Fibroblast of peridontal ligament (primary cell): Measurements from ENCODE around the gene SEPTIN3.
A peak's percentile ranks its signal among the peaks of the same experiment; 100 is the strongest.

Experiments used
- DNase-seq: peaks from one replicate; pipeline ENCODE4 v3.0.0-alpha.2; 2010; ENCODE audit errors: extremely low read depth

SEPTIN3 gene

DNA sequence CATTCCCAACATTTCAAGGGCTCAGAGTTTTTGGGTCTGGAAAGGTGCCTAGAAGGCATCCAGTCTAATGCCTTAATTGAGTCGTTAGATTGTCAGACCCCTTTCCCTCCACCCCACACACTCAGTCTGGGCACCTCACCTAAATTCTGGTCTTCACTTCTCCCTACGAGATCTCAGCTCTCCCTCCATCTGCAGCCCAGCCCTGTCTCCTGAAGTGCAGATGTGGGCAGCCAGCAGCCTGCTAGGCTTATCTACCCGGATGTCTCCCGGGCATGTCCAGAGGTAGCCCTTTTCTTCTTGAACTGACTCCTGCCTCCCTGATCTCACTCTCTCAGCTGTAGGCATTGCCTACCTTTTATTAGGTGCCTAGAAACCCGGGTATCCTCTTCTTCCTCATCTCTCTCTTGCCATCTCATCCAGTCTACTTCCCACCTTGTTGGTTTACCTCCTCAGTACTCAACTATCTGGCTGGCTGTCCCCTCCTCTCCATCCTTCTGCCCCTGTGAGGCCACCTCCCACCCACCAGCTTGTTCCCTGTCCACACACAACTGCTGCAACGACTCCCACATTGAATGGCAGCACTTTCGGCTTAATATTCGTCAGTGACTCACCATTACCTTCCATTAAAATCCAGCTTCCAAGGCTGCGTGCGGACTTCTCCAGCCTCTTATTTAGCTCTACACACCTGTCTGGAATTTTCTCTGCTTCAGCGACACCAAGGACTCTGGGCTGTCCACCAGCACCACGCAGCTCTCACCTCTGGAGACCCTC lies 6.2 kb downstream of the SEPTIN3 start:
- DNase-seq: no peak

DNA sequence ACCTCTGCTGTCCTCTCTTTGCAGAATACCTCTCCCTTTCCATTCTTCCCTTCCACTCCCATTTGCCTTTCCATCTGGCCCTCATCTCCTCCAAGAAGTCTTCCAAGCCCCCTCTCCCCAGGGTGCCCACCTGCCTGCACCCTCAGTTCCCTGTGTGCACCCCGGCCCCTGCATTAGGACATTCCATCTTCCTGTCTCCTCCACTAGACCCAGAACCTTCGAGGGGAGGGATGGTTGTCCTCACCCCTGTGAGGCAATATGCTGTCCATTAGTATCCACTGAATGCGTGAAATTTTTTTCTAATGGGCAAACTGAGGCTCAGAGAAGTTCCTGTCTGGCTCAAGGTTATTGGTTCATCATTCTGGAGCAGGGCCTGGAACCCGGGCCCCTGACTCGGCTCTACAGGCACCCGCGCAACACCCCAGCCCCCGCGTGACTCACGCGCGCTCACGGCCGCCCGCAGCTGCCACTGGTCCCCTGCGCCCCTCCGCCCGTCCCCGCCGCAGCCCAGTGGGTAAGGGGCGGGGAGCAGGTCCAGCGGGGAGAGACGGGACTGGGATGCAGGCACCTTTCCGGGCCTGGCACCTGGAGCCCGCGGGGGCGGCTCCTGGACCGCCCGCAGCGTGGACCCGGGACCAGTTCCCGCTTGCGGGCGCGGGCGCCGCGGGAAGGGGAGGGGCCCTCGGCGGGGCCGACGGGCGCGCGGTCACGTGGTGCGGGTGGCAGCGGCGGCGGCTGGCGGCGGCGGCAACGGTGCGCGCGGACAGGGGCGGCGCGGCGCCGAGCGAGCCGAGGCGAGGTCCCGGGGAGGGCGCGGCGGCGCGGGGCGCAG lies 7.0 kb downstream of the SEPTIN3 start:
- DNase-seq: no peak

DNA sequence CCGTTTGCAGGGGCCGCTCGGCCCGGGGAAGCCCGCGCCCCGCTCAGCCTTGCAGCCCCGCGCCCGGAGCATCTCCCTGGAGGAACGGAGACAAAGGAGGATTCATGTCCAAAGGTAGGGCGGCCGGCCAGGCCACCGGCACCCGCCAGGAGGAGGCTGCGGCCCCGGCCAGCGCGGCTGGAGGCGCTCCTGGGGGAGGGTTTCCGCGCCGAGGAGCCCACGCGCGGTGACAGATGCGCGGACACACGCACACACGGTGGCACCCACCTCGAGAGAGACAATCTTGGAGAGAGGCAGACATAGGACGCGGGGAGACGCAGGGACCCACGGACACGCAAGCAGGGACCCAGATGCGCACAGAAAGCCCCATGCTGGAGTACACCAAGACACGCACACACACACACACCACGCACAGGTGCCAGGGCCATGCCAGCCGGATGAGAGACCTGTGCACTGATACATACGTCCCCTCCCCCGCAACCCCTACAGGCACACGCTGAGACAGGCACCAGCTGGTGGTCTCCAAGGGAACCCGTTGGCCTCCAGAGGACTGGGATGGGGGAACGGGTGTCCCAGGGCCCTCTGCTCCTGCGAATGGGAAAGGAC lies 7.8 kb downstream of the SEPTIN3 start:
- DNase-seq: no peak

DNA sequence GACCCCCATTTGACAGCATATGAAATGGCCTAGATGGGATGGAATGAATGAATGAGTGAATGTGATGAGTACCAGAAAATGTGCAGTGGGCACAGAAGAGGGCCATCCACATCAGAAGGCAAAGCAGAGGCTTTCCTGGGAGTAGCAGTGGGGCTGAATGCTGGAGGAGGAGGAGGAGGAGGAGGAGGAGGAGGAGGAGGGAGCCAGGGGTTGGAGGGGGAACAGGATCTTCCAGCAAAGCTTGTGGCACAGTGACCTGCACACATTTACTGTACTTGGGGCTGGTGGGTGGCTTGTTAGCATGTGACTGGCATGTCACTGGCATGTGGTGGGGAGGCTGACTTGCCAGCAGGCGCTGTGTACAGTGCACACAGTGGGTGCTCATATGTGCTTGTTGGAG lies 9.5 kb downstream of the SEPTIN3 start:
- DNase-seq: no peak

DNA sequence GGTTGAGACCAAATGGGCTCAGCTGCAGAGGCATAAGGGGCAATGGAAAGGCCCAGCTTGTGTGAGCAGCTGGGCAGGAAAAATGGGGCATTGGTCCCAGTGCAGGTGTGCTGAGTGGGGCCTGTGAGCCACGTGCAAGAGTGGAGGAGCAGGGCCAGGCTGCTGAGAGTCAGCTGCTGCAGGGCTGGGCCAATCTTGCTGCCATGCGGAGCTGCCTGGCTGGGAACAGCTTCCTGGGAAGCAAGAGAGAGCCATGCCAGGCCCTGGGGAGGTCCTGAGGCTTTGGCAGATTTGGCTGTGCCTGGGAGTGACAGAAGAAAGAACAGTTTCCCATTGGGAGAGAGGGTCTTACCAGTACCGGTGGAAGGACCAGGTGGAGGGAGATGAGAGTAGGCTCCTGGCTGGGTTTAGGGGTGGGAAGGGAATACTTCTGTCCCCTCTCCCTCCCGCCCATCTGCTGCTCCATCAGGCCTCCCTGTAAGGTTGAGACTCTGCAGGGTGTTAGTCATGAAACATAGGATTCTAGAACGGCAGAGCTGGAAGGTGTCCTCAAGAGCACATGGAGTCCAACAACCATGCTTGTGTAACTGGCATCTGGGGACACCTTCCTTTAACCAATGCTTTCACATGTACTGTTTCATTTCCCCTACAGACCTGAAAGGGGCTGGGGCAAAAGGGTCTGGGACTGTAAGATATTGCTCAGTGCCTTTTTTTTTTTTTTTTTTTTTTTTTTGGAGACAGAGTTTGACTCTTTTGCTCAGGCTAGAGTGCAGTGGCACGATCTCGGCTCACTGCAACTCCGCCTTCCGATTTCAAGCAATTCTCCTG lies 10.4 kb downstream of the SEPTIN3 start:
- no peak for DNase-seq

DNA sequence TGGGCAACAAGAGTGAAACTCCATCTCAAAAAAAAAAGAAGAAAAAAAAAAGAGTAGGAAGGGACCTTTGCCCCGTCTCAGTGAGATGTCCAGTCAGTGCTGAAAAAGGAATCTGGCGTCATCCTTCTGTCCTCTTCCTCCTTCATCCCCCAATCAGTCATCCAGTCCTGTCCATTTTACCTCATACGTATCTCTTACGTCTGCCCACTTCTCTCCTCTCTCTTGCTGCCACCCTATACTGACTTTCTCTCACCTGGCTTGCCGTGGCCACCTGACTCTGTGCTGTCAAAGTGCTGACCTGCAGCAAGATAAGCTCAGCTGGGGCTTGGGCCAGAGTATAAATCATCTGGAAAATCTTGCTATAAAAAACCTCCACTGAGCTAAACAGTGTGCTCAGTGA lies 13.6 kb downstream of the SEPTIN3 start:
- DNase-seq: no peak

DNA sequence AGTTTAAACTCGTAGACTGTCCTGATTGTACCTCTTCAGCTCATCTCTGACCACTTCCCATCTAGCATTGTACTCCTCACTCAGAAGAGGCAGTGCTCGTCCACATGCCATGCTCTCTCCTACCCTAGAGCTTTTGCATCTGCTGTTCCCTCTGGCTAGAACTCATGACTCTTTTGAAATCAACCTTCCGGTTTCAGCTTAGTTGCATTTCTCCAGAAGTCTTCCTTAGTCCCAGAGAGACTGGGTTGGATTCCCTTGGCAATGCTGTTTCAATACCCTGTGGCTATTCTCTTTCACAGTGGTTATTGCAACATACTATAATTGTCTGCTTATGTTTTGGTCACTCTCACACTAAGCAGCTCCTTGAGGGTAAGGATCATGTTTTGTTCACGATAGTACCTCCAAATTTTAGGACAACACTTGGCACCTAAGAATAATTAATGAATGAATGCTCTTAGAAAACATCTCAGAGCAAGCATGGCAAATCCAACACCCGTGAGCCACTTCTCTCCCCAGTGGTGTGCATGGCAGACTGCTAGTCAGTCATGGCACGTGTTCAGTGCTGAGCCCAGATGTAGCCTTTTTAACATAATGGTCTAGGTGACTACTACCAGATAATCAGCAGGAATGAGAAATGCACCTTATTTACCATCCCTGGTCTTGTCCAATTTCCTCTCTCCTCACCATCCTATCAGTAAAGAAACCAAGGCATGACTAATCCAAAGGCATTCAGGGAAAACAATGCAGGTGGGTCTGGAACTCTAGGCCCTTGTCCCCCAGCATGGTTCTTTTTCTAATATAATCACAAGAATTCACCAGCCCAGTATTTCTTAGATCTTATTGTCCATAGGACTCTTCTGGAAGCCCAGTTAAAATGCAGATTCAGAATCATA lies 14.5 kb downstream of the SEPTIN3 start:
- peak; percentile 78 for DNase-seq

DNA sequence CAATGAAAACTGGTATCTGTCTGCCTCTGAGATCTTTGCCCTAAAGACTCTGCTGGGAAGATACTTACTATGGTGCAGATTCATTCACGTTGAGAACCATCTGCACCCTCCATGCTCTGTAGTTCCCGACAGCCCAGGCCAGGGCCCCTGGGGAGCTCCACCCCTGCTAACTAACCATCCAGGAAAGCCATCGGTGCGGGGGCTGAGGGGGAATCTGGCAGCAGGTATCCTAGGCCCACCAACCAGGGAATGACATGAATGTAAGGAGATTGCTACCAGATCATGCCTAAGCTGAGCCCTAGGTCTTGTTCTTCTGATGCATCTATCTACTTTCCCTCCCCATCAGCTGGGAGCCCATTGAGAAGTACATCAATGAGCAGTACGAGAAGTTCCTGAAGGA lies 18.0 kb downstream of the SEPTIN3 start:
- DNase-seq: no peak

DNA sequence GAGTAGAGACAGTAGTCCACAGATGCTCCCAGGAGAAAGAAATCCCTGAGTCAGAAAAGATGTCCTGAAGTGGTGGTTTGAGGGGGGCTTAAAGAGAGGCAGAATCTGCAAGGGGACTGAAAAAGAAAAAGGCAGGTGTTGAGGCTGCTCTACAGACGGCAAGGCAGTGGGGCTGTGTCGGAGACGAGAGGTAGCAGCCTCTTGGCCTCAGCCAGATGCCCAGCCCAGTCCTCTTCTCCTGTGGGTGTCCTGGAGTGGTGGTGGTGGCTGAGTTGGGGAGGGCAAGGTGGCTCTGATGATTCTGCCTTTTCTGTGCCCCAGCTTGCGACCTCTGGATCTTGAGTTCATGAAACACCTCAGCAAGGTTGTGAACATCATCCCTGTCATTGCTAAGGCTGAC lies 20.0 kb downstream of the SEPTIN3 start:
- DNase-seq: no peak

DNA sequence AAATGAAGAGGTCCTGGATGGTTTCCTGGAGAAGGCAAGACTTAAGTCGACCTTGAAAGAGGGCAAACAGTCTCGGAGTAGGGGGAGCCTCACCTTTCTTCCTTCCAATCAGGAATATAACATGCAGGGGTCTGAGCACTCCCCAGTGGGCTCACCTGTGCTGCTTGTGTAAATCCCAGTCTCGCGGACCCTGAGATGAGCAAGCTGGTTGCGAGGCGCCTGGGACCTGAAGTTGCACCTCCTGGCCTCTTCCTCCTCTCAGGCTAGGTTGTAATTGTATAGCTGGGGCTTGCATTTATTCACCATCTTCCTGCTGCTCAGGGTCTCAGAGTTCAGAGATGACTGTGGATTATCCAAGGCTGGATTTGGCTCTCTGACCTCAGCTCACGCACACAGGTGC lies 21.9 kb downstream of the SEPTIN3 start:
- no peak for DNase-seq

DNA sequence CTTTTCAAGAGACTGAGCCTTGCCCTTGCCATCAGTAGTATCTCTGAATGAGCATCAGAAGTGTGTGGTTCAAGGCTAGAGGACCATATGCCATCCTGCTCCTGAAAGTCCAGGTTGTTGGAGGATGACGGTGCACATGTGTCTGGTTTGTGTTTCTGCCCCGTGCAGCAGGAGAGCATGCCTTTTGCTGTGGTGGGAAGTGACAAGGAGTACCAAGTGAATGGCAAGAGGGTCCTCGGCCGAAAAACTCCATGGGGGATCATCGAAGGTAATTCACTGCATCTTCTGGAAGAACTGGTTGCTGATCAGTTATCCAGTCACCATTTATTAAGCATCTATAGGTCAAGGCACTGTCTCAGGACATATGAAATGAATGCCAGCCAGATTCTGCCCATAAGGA lies 23.3 kb downstream of the SEPTIN3 start:
- no peak for DNase-seq

DNA sequence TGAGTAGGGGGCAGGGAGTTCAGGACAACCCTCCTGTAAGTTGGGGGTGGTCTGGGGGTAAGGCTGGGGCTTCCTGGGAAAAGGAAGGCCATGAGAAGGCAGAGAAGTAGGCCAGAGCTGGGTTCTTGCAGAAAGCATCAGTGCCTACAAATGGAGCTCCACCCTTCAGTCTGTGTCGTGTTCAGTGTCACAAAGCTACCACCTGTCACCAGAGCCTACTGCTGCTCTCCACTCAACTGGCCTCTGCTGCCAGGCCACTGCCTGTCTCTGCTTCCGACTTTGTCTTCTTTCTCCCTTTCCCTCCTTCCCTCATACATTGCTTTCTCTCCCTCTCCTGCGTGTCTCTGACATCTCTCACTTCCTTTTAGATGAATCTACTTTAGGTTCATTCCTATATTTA lies 26.0 kb downstream of the SEPTIN3 start:
- DNase-seq: no peak

DNA sequence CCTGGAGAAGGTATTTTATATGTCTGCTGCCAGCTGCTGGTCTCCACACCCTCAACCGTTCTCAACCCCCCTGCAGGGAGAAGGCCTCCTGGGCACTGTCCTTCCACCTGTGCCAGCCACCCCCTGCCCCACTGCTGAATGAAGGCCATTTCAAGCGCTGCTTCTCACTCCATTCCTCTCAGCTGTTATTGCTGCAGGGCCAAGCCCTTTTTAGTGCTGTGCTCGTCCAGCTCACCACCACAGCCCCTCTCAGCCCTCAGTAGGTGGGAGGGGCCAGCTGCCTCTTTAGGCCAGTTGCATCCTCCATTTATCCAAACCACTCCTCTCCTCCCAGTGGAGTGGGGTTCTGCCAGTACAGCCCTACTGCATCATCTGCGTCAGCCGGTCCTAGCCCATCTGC lies 27.6 kb downstream of the SEPTIN3 start:
- DNase-seq: no peak

DNA sequence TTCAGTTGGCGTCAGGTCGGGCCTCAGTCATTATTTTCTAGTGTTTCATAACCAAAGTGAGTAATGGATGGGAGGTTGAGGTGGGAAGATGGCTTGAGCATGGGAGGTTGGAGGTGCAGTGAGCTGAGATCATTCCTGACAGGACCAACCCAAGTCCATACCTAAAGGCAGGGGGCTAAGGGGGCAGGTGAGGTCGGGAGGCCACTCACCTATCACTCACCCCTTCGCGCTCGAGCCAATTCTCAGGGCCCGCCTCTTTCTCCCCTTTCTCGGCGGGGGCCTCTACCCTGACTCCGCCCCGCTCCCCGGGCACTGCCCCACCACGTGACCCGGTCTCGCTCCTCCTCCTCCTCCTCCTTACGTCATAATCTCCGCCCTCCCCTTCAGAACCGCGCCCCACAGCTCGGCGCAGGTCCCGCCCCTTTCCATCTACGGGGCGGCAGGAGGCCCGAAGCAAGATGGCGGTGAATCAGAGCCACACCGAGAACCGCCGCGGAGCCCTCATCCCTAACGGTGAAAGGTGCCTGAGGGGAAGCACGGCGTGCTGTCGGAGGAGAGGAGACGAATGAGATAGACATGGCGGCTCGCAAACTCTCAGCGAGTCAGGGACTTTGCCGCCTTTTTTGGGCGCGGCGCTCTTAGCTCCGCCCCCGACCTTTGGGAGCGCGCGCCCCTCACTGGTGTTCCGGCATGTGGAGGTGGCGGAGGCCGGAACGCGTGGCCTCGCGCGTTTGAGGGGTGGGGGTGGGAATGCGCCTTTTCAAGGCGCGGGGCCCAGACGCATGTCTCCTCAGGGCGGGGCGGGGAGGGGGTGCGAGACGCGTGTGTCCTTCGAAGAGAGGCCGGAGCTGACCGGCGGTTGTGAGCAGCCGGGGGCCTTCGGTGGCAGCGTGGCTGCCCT lies 29.4 kb downstream of the SEPTIN3 start, which contains the start of gene WBP2NL:
Gene WBP2NL (plus strand): TSS at position 428 of the 901 bp plus-strand sequence. CDS start 31 bp downstream, at position 459.
- peak; percentile 61 for DNase-seq

DNA sequence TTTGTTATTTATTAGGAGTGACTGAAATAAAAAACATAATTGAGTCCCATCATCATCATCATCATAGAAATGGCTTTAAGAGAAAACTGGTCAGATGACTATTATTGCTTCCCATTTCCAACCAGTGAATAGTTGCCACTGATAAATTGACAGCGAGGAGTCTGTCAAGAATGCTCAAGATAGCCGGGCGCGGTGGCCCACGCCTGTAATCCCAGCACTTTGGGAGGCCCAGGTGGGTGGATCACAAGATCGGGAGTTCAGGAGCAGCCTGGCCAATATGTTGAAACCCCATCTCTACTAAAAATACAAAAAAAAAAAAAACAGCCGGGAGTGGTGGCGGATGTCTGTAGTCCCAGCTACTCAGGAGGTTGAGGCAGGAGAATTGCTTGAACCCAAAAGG lies 31.2 kb downstream of the SEPTIN3 start:
- no peak for DNase-seq

DNA sequence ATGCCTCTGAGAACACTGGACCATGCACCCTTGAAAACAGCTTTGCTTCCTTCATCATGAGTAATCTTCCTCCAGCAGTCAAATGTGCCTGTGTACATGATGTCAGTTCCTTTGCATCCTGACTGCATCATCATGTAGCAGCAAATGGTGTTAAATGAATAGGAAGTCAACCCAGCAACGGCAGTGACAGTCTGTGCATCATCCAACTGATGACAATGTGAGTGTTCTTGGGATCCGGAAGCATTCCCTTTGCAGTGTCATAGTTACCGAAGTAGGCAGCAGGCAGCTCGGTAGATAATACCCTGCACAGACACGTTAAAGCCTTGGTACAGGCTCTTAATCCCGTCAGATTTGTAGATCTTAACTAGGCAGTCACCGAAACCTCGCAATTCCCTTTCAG lies 31.9 kb downstream of the SEPTIN3 start:
- DNase-seq: no peak

DNA sequence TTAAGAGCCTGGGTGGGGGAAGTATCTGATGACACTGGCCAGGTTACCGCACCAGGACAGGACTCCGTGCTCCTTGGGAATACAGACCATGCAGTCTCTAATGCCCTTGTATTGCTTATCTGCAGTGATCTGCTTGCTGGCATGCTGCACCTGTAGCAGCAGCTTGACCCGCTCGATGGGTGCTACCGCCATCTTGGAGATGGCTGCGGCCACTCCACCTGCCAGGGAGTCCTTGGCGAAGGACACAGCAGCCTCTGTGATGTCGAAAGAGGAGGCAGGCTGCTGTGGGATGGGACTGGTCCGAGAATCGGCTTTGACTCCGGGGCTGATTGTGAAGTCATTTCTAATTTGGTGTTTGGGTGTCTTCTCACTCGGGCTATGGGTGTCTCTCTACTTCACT lies 32.5 kb downstream of the SEPTIN3 start:
- DNase-seq: no peak

DNA sequence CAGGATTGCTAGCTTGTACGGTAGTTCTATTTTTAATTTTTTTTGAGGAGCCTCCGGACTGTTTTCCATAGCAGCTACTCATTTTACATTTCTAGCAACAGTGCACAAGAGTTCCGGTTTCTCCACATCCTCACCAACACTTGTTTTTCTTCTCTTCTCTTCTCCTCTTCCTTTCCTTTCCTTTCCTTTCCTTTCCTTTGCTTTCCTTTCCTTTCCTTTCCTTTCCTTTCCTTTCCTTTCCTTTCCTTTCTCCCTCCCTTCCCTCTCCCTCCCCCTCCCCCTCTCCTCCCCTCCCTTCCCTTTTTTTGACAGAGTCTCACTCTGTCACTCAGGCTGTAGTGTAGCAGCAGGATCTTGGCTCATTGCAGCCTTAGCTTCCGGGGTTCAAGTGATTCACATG lies 38.7 kb downstream of the SEPTIN3 start:
- no peak for DNase-seq

DNA sequence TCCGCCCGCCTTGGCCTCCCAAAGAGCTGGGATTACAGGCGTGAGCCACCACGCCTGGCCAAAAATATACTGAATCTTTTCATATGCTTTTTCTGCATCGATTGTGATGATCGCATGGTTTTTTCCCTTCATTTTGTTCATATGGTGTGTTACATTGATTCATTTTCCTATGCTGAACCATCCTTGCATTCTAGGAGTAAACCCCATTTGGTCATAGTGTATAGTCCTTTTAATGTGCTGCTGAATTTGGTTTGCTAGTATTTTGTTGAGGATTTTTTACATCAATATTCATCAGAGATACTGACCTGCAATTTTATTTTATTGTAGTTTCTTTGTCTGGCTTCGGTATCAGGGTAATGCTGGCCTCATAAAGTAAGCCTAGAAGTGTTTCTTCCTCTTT lies 41.5 kb downstream of the SEPTIN3 start:
- no peak for DNase-seq

DNA sequence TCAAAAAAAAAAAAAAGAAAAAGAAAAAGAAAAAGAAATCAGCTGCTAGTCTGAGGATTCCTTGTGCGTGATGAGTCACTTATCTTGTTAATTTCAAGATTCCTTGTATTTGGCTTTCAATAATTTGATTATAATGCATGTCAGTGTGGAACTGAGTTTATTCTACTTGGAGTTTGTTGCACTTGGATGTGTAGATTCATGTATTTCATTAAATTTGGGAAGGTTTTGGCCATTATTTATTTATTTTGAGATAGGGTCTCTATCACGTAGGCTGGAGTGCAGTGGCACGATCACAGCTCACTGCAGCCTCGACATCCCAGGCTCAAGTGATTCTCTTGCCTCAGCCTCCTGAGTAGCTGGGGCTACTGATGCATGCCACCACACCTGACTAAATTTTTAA lies 44.1 kb downstream of the SEPTIN3 start:
- no peak for DNase-seq
